Inflammatory macrophage (primary cell): Measurements from ENCODE around the gene NDUFAF3.
A peak's percentile ranks its signal among the peaks of the same experiment; 100 is the strongest.
"Not testable (repeated sequence)": the region's sequence is repeated elsewhere in the genome, so short reads cannot be mapped to it uniquely, and the experiment has no call there.

ENCODE experiments used
- DNase-seq, 2 donors: peaks; one replicate each; pipeline ENCODE4 v3.0.0-alpha.2; 2020 to 2022

Gene NDUFAF3

DNA sequence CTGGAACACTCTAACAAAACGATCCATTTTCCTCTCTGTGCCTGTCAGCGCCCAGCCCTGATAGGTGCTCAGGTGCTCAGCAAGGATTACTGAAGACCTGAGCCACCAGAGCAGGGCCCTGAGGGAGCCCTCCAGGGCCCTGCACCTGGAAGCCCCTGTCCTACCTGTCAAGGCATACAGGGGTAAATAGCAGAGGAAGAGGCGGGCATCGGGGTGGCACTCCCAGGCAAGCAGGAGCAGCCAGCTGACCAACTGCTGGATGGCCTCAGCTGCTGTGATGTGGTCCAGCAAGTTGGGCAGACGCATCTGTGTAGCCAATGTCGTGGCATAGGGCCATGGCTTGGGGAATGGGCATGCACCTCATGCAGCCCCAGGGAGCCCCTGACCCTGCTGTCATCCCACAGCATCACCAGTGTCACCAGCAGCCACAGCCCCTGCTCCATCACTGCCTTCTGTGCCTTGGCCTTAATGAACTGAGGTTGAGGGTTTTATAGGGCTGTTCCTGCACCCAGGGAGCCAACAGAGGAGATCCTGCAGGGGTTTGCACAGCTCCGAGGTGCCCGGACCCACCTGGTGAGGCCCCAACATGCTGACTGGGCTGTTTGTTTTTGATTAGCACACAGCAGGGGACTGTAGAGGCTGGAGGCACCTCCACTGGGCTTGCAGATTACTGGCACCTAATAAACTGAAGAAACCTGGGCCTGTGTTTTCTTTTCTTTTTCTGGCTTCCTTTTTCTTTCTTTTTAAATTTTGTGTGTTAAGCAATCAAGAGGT, 22.6 kb upstream of the NDUFAF3 start:
- no peak for DNase-seq

DNA sequence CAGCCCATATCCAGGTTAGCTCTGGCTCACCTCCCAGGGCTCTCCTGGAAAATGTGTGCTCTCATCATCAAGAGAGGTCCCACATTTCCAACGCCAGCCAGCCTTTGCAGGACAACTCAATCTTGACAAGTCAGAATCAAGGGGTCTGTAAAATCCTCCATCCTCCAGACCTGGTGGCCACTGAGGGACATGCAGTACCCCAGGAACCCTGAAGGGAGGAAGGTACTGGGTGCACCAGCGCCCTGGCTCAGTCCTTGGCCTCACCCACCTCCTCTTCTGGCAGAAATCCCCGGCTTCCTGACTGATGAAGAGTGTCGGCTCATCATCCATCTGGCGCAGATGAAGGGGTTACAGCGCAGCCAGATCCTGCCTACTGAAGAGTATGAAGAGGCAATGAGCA, 20.8 kb upstream of the NDUFAF3 start:
- no peak for DNase-seq

DNA sequence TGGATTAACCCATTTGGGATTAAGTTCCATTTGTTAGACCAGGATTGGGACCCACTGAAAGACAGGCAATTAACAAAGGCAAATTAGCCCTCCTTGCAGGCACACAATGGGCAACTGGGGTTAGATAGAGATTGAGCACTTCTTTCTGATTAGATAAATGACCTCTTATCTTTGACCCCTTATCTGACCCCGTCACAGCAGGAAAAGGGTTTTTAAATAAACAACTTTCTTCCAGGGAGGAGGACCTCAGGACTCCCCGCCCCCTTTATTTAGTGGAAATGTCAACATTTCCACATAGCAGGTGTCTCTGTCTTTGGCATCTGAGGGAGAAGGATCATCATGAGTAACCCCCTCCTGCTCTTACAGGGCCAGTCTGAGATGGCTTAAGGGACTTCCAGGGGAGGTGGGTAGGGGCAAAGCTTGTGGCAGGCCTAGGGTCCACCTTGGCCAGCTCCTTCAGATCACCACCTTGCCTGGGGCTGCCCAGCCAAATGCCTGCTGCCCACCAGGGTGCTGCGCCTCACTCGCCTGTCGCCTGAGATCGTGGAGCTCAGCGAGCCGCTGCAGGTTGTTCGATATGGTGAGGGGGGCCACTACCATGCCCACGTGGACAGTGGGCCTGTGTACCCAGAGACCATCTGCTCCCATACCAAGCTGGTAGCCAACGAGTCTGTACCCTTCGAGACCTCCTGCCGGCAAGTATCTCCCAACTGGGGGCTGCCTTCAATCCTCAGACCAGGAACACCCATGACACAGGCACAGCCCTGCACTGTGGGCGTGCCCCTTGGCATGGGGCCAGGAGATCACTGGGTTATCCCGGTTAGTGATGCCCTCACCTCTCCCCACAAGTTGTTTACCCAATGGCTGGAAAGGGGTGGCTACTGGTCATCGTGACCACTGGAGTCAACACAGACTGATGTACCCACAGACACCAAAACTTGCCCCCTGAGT, 17.3 kb upstream of the NDUFAF3 start:
- no peak for DNase-seq

DNA sequence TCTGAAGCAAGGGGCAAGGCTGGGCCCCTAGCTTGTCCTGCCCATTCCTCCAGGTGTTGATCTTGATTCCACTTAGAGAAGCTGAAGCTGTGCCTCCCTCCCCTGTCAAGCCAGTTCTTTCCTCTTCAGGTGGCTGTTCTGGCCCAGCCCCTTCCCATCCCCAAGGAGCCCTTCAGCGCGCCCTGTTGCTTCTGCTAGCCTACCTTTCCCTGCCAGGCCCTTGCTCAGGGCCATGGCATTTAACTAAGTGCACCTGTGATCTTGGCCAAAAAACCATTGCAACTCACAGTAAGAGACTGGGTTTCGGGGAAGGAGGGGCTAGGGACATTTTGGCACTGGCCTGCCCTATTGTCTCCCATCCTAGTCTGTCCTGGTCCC, 16.6 kb upstream of the NDUFAF3 start:
- DNase-seq: no peak

GRCh38 chr3:49005998-49006397, 15.9 kb upstream of the NDUFAF3 start:
- DNase-seq: no peak

- peak; percentile 14 to 50 for DNase-seq
Observed at GRCh38 chr3:49006408-49007067, 15.4 kb upstream of the NDUFAF3 start.

DNA sequence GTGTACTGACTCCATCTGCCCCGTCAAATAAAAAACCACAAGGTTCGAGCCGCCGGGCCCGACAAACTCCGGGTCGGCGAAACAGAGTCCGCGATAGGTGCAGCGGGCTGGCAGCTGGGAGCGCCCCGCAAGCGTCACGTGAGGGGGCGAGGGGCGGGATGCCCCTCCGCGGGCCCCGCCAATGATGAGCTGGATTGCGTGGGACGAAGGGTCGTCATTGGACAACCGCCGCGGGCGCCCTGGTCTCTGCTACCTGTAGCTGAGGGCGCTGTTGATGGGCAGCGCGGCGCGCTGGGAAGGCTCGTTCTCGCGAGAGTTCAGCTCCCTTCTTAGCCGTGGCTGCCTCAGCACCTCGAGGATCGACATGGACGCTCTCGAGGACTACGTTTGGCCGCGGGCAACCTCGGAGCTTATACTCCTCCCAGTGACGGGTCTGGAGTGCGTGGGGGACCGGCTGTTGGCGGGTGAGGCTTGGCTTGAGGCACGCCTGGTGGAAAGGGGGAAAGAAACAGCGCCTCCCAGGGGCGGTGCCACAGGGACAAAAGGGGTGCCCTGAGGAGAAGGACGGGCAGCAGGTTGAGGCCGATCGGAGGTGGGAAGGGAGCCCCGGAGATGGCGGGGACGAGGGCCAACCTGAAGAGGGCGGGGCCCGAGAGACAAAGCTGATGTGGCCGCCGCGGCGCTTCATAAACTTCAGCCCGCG, 14.7 kb upstream of the NDUFAF3 start, which contains the start of gene WDR6:
Gene WDR6 (plus strand): TSS at position 324 of the 703 bp plus-strand sequence. CDS start 41 bp downstream, at position 365.
- DNase-seq: peak; percentile 91 to 97

- peak; percentile 60 to 78 for DNase-seq
Observed at GRCh38 chr3:49007771-49008528, 14.0 kb upstream of the NDUFAF3 start.

GRCh38 chr3:49008627-49009026, 13.3 kb upstream of the NDUFAF3 start:
- DNase-seq: not testable (repeated sequence)

DNA sequence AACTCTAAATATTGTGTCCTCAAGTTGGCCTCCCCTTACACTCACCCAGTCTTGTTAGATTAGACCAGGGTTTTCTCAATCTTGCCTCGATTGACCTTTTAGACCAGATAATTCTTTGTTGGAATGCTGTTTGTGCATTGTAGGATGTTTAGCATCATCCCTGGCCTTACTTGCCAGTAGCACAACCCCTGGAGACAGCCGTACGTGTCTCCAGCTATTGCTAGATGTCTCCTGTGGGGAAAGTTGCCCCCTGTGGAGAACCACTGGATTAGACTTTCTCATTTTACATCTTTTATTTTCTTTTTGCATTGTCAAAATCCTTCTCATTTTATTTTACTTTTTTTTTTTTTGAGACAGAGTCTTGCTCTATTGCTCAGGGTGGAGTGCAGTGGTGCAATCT, 12.5 kb upstream of the NDUFAF3 start:
- DNase-seq: no peak

DNA sequence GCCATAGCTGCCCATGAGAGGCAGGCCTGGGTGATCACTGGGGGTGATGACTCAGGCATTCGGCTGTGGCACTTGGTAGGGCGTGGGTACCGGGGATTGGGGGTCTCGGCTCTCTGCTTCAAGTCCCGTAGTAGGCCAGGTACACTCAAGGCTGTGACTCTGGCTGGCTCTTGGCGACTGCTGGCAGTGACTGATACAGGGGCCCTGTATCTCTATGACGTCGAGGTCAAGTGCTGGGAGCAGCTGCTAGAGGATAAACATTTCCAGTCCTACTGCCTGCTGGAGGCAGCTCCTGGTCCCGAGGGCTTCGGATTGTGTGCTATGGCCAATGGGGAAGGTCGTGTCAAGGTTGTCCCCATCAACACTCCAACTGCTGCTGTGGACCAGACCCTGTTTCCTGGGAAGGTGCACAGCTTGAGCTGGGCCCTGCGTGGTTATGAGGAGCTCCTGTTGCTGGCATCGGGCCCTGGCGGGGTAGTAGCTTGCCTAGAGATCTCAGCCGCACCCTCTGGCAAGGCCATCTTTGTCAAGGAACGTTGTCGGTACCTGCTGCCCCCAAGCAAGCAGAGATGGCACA, 9.4 kb upstream of the NDUFAF3 start:
- DNase-seq: no peak

GRCh38 chr3:49013113-49013737, 8.7 kb upstream of the NDUFAF3 start:
- DNase-seq: no peak

DNA sequence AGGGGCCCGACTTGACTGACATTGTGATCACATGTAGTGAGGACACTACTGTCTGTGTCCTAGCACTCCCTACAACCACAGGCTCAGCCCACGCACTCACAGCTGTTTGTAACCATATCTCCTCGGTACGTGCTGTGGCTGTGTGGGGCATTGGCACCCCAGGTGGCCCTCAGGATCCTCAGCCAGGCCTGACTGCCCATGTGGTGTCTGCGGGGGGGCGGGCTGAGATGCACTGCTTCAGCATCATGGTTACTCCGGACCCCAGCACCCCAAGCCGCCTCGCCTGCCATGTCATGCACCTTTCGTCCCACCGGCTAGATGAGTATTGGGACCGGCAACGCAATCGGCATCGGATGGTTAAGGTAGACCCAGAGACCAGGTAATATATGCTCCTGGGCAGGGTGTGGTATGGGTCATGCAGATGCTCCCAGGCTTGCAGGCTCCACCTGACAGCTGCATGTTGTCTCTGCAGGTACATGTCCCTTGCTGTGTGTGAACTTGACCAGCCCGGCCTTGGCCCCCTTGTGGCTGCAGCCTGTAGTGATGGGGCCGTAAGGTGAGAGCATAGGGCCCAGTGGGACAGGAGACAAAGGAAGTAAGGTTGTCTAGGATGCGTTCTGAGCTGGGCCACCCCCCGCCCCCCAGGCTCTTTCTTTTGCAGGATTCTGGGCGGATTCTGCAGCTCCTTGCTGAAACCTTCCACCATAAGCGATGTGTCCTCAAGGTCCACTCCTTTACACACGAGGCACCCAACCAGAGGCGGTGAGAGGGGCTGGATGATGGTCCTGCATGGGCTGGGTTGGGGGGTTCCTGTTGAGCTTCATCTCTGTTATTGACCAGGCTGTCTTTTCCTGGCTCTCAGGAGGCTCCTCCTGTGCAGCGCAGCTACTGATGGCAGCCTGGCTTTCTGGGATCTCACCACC, 7.9 kb upstream of the NDUFAF3 start:
- peak; percentile 45 to 49 for DNase-seq

DNA sequence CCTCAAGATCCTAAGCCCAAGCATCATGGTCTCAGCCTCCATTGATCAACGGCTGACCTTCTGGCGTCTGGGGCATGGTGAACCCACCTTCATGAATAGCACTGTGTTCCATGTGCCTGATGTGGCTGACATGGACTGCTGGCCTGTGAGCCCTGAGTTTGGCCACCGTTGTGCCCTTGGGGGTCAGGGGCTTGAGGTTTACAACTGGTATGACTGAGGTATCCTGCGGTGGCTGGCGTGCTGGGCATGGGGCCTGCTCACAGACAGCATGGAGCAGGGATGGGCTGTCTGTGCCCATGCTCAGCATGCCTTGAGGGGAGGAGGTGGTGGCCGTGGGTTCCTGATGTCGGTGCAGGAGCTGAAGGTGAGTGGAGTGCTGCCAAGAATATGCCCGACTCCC, 6.8 kb upstream of the NDUFAF3 start:
- DNase-seq: no peak

DNA sequence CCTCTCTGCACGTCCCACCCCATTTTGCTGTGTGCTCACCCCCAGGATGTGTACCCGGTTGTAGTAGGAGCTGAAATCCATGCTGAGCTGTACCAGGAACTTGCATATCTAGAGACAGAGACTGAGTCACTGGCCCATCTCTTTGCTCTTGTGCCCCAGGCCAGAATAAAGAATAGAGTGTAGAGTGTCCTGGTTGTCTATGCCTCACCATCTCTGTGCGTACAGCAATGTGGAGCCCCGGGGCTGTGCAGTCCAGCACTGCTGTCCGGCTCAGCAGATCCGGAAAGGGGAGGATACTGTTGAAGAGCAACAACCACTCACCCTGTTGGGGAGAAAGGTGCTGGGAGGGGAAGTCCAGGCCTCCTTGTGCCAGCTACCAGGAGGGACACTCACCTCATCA, 6.2 kb upstream of the NDUFAF3 start:
- no peak for DNase-seq

GRCh38 chr3:49016414-49017228, 5.3 kb upstream of the NDUFAF3 start:
- DNase-seq: no peak

DNA sequence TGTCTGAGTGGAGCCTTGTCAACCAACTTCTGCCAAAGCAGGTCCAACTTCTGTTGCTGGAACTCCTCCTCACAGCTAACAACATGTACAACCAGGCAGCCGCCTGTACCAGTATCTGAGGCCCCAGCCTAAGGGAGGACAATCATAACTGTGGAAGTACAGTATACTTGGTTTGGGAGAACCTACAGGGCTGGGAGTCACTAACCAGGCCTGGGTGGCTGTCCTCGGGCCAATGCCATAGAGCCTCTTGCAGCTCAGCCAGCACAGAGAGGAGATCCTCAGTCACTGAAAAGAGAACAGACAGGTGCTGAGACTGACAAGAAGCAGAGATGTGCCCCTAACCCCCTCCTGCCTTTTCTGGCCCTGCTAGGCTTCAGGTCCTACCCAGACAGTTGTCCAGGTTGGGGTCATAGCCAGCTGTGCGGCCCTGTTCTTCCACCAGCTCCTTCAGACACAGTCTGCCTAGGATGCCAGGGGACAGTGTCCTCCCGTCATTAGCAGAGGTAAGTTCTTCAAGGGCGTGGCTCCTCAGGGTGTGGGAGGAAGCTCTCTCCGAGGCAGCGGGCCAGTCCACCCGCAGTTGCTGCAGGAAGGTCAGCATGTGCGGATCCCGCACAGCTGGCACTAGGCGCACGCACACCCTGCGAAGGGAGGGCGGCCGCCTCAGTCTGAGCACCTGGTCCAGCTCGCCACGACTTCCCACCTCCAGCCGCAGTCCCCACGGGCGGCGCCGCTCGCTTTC, 4.5 kb upstream of the NDUFAF3 start:
- peak in 1 of 2 donors; percentile 49 for DNase-seq
